Liver (tissue), 9 donors: ENCODE results near the gene SHROOM2. TPM values are rescaled to one million over a fixed set of nuclear protein-coding genes. Genes with fewer than 3 reads are reported as not detected.

Source experiments
- DNase-seq: peaks from one replicate; pipeline ENCODE4 v3.0.0-alpha.2; 2017; ENCODE audit warnings: low spot score
- H3K27ac ChIP-seq, 2 donors: one replicate each; pipeline ENCODE4 v1.7.0; 2013; ENCODE audit warnings: inconsistent platforms in 2 of 2, low read length in 2 of 2, control low read depth in 1 of 2, low read depth in 1 of 2, mild to moderate bottlenecking in 1 of 2
- H3K27me3 ChIP-seq, 4 donors: one replicate each; pipeline versions ENCODE4 v1.6.1 to v1.7.0; 2013; ENCODE audit warnings: low read length in 3 of 4, inconsistent platforms in 1 of 4, mild to moderate bottlenecking in 1 of 4, moderate library complexity in 1 of 4; ENCODE audit not compliant: control insufficient read depth in 4 of 4, insufficient read depth in 4 of 4
- H3K36me3 ChIP-seq, 4 donors: one replicate each; pipeline versions ENCODE4 v1.6.1 to v1.7.0; 2013; ENCODE audit warnings: low read length in 3 of 4, mild to moderate bottlenecking in 3 of 4, low read depth in 1 of 4, moderate library complexity in 1 of 4; ENCODE audit not compliant: control insufficient read depth in 4 of 4, insufficient read depth in 3 of 4
- H3K4me1 ChIP-seq, 4 donors: one replicate each; pipeline versions ENCODE4 v1.6.1 to v1.7.0; 2013; ENCODE audit warnings: low read length in 3 of 4, mild to moderate bottlenecking in 3 of 4, moderate library complexity in 1 of 4; ENCODE audit not compliant: control insufficient read depth in 4 of 4, insufficient read depth in 4 of 4
- H3K4me3 ChIP-seq, 3 donors: one replicate each; pipeline versions ENCODE4 v1.6.1 to v1.7.0; 2013; ENCODE audit warnings: low read length in 3 of 3, control low read depth in 1 of 3, low read depth in 1 of 3, mild to moderate bottlenecking in 1 of 3
- H3K9ac ChIP-seq, 2 donors: one replicate each; pipeline ENCODE4 v1.7.0; 2013; ENCODE audit warnings: low read length in 2 of 2, mild to moderate bottlenecking in 2 of 2, moderate library complexity in 2 of 2, control low read depth in 1 of 2, low read depth in 1 of 2
- H3K9me3 ChIP-seq, 4 donors: one replicate each; pipeline versions ENCODE4 v1.6.1 to v1.7.0; 2013; ENCODE audit warnings: low read length in 3 of 4; ENCODE audit not compliant: control insufficient read depth in 4 of 4
- ATF3 ChIP-seq: IDR thresholded peaks from 2 replicates; pipeline ENCODE4 v1.6.1; 2016; ENCODE audit warnings: antibody characterized with exemption
- EGR1 ChIP-seq, 2 donors: IDR thresholded peaks; 2 replicates each; pipeline ENCODE4 v1.6.1; 2016 to 2018; ENCODE audit warnings: antibody characterized with exemption in 2 of 2, low read depth in 2 of 2
- FOXA1 ChIP-seq: IDR thresholded peaks from 2 replicates; pipeline ENCODE4 v1.6.1; 2016; ENCODE audit warnings: antibody characterized with exemption
- FOXA2 ChIP-seq: IDR thresholded peaks from 2 replicates; pipeline ENCODE4 v1.6.1; 2016; ENCODE audit warnings: antibody characterized with exemption
- GABPA ChIP-seq, 2 donors: IDR thresholded peaks in 1 of 2; conservative IDR thresholded peaks in 1 of 2; 2 replicates each; pipeline ENCODE4 v1.6.1; 2016; ENCODE audit warnings: antibody characterized with exemption in 2 of 2, mild to moderate bottlenecking in 1 of 2, moderate library complexity in 1 of 2
- HNF4A ChIP-seq, 2 donors: conservative IDR thresholded peaks; 2 replicates each; pipeline ENCODE4 v1.6.1; 2016; ENCODE audit warnings: antibody characterized with exemption in 2 of 2, mild to moderate bottlenecking in 2 of 2
- HNF4G ChIP-seq: IDR thresholded peaks from 2 replicates; pipeline ENCODE4 v1.6.1; 2016; ENCODE audit warnings: antibody characterized with exemption
- JUND ChIP-seq, 2 donors: IDR thresholded peaks; 2 replicates each; pipeline ENCODE4 v1.6.1; 2016; ENCODE audit warnings: antibody characterized with exemption in 2 of 2
- MAX ChIP-seq: IDR thresholded peaks from 2 replicates; pipeline ENCODE4 v1.6.1; 2016; ENCODE audit warnings: antibody characterized with exemption
- NR2F2 ChIP-seq: IDR thresholded peaks from 2 replicates; pipeline ENCODE4 v1.6.1; 2016; ENCODE audit warnings: antibody characterized with exemption
- RAD21 ChIP-seq, 2 donors: IDR thresholded peaks; 2 replicates each; pipeline ENCODE4 v1.6.1; 2016; ENCODE audit warnings: antibody characterized with exemption in 2 of 2, mild to moderate bottlenecking in 2 of 2
- RXRA ChIP-seq, 2 donors: IDR thresholded peaks; 2 replicates each; pipeline ENCODE4 v1.6.1; 2017 to 2018; ENCODE audit warnings: antibody characterized with exemption in 2 of 2, mild to moderate bottlenecking in 1 of 2
- SP1 ChIP-seq: IDR thresholded peaks from 2 replicates; pipeline ENCODE4 v1.6.1; 2018; ENCODE audit warnings: antibody characterized with exemption, mild to moderate bottlenecking
- TAF1 ChIP-seq: conservative IDR thresholded peaks from 2 replicates; pipeline ENCODE4 v1.6.1; 2016; ENCODE audit warnings: antibody characterized with exemption, mild to moderate bottlenecking
- YY1 ChIP-seq: IDR thresholded peaks from 2 replicates; pipeline ENCODE4 v1.6.1; 2016; ENCODE audit warnings: antibody characterized with exemption, mild to moderate bottlenecking
- ZBTB33 ChIP-seq: IDR thresholded peaks from 2 replicates; pipeline ENCODE4 v1.6.1; 2016; ENCODE audit warnings: antibody characterized with exemption
- WGBS: extraction: QIAGEN DNeasy Blood & Tissue Kit; methylation state at CpG from one replicate; pipeline ENCODE4 v1.1.7; 2013; 5-methylcytosine and 5-hydroxymethylcytosine counted together
- polyA plus RNA-seq, 2 donors: library from polyadenylated mRNA; stranded (reverse) in 1 of 2; unstranded in 1 of 2; fragments of 200-250 nt in 1 of 2; fragments of >200 nt in 1 of 2; fragmentation: Nextera tagmentation in 1 of 2; extraction: Ambion mirVana in 1 of 2; gene quantifications; one replicate each; pipeline versions ENCODE4 v1.2.1 to v1.2.3, GENCODE V29; 2013 to 2015
- total RNA-seq, 2 donors: library from RNA; depleted of rRNA; stranded (reverse); fragments of >200 nt; gene quantifications; one replicate each; pipeline ENCODE4 v1.2.3, GENCODE V29; 2014
- TF ChIP-seq, protein P1 (sequence below): fragments of 150-350 bp; IDR thresholded peaks from 2 replicates; pipeline ENCODE4 v1.5.1; 2017; ENCODE audit warnings: improper control_type of control experiment, low read depth, low read length; ENCODE audit not compliant: missing input control
- TF ChIP-seq, protein P2 (sequence below): IDR thresholded peaks from 2 replicates; pipeline ENCODE4 v1.6.1; 2016; ENCODE audit warnings: antibody characterized with exemption, mild to moderate bottlenecking
- donor health status: healthy.
- donor health status: healthy.
- donor health status: healthy.
- donor health status: healthy.
- donor health status: healthy.

Gene SHROOM2
- total and polyA plus RNA-seq, 4 donors, result 1.1 to 5.4 (median 3.6) TPM

DNA sequence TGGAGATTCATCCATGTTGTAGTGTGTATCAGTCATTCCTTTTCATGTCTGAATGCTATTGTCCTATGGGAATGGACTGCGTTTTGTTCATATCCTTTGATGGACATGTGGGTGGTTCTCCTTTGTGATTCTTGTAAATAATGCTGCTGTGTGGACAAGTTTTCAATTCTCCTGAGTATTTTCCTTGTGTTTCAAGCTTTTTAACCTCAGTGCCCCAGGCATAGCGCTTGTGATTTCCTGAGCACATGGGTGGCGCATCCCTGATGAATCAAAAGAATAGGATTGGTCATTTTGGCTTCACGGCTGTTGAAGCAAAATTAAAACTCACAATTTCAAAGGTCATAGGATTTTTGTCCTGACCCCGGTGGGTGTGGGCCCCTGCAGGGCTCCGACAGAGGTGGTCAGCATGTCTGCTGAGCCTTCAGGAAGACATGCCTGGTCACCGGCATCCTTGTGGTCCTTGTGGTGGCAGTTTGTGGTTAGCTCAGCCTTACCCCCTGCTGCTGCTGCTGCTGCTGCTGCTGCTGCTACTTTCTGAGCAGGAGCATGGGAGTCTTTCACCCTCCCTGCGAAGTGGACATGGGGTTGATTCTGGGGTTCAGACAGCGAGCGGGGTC, 30.0 kb downstream of the SHROOM2 start:
- Histone ChIP-seq H3K9ac (no peak overlapping the region), H3K4me1 (peaks cover 0 to 1% (median 0%) of the 10 kb centered on the region in 4 donors), H3K27ac (no peak overlapping the region), H3K9me3 (no peaks in the 10 kb centered on the region), H3K27me3 (no peaks in the 10 kb centered on the region), H3K4me3 (no peak overlapping the region), H3K36me3 (no peaks in the 10 kb centered on the region)
- TF ChIP-seq, protein P1, sequence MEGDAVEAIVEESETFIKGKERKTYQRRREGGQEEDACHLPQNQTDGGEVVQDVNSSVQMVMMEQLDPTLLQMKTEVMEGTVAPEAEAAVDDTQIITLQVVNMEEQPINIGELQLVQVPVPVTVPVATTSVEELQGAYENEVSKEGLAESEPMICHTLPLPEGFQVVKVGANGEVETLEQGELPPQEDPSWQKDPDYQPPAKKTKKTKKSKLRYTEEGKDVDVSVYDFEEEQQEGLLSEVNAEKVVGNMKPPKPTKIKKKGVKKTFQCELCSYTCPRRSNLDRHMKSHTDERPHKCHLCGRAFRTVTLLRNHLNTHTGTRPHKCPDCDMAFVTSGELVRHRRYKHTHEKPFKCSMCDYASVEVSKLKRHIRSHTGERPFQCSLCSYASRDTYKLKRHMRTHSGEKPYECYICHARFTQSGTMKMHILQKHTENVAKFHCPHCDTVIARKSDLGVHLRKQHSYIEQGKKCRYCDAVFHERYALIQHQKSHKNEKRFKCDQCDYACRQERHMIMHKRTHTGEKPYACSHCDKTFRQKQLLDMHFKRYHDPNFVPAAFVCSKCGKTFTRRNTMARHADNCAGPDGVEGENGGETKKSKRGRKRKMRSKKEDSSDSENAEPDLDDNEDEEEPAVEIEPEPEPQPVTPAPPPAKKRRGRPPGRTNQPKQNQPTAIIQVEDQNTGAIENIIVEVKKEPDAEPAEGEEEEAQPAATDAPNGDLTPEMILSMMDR, result no peak
- no peak for TF ChIP-seq HNF4A (conservative IDR thresholded peaks at IDR 0.05)
- TF ChIP-seq, protein P2, sequence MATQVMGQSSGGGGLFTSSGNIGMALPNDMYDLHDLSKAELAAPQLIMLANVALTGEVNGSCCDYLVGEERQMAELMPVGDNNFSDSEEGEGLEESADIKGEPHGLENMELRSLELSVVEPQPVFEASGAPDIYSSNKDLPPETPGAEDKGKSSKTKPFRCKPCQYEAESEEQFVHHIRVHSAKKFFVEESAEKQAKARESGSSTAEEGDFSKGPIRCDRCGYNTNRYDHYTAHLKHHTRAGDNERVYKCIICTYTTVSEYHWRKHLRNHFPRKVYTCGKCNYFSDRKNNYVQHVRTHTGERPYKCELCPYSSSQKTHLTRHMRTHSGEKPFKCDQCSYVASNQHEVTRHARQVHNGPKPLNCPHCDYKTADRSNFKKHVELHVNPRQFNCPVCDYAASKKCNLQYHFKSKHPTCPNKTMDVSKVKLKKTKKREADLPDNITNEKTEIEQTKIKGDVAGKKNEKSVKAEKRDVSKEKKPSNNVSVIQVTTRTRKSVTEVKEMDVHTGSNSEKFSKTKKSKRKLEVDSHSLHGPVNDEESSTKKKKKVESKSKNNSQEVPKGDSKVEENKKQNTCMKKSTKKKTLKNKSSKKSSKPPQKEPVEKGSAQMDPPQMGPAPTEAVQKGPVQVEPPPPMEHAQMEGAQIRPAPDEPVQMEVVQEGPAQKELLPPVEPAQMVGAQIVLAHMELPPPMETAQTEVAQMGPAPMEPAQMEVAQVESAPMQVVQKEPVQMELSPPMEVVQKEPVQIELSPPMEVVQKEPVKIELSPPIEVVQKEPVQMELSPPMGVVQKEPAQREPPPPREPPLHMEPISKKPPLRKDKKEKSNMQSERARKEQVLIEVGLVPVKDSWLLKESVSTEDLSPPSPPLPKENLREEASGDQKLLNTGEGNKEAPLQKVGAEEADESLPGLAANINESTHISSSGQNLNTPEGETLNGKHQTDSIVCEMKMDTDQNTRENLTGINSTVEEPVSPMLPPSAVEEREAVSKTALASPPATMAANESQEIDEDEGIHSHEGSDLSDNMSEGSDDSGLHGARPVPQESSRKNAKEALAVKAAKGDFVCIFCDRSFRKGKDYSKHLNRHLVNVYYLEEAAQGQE, result no peak
- no peak for TF ChIP-seq FOXA2
- DNase-seq, result no peak
- 86% methylated on average over 10 of the region's 10 CpGs for WGBS

GRCh38 chrX:9821572-9821971, 35.3 kb downstream of the SHROOM2 start:
- WGBS, result 96% methylated on average over 7 of the region's 7 CpGs
- H3K4me1 ChIP-seq, result peaks cover 6 to 11% (median 7%) of the 10 kb centered on the region in 4 donors
- no peak overlapping the region for H3K4me3 ChIP-seq
- no peak for DNase-seq
- H3K36me3 ChIP-seq, result no peaks in the 10 kb centered on the region
- no peaks in the 10 kb centered on the region for H3K9me3 ChIP-seq
- H3K9ac ChIP-seq, result no peak overlapping the region
- H3K27ac ChIP-seq, result no peak overlapping the region
- TF ChIP-seq SP1 (no peak), FOXA2 (no peak), EGR1 (IDR thresholded peaks at IDR 0.05; ENCODE audit: low read depth in 2 of 2) (no peak), RXRA (IDR thresholded peaks at IDR 0.05) (no peak), RAD21 (IDR thresholded peaks at IDR 0.05) (no peak), FOXA1 (no peak), HNF4A (conservative IDR thresholded peaks at IDR 0.05) (no peak), YY1 (no peak), ATF3 (no peak), GABPA (IDR thresholded peaks at IDR 0.05 in 1 of 2, conservative IDR thresholded peaks at IDR 0.05 in 1 of 2) (no peak), MAX (no peak), JUND (IDR thresholded peaks at IDR 0.05) (no peak), TAF1 (no peak), NR2F2 (no peak), HNF4G (no peak), ZBTB33 (no peak)
- TF ChIP-seq, protein P1, result no peak
- TF ChIP-seq, protein P2, result no peak
- H3K27me3 ChIP-seq, result no peaks in the 10 kb centered on the region
